HG03095 (cell line): ENCODE data around the gene GFI1.

Source experiments
- ATAC-seq: cut with Tn5 transposase; IDR thresholded peaks from one replicate; pipeline ENCODE4 v1.9.1; 2021; ENCODE audit warnings: moderate library complexity; ENCODE audit not compliant: unreplicated experiment

GFI1 gene

GRCh38 chr1:92488832-92489231, 2.1 kb upstream of the GFI1 start:
- ATAC-seq = no peak

- ATAC-seq = no peak
These were observed 1.7 kb upstream of the GFI1 start for GRCh38 chr1:92488416-92488815.

GRCh38 chr1:92487078-92487605, 417 bp upstream of the GFI1 start:
- ATAC-seq = no peak

GRCh38 chr1:92485381-92486250, 1.1 kb downstream of the GFI1 start:
- peak; percentile 44 for ATAC-seq

- peak; percentile 25 for ATAC-seq
These were observed 2.0 kb downstream of the GFI1 start for GRCh38 chr1:92484472-92485380.

- ATAC-seq = no peak
These were observed 2.9 kb downstream of the GFI1 start for GRCh38 chr1:92483610-92484471.

GRCh38 chr1:92482665-92483609, 3.8 kb downstream of the GFI1 start:
- ATAC-seq = no peak

GRCh38 chr1:92481971-92482664, 4.6 kb downstream of the GFI1 start:
- no peak for ATAC-seq

GRCh38 chr1:92481599-92481925, 5.2 kb downstream of the GFI1 start:
- ATAC-seq = no peak

GRCh38 chr1:92480813-92481598, 5.7 kb downstream of the GFI1 start:
- no peak for ATAC-seq

GRCh38 chr1:92480200-92480812, 6.4 kb downstream of the GFI1 start:
- no peak for ATAC-seq

GRCh38 chr1:92479587-92479986, 7.1 kb downstream of the GFI1 start:
- no peak for ATAC-seq

GRCh38 chr1:92478393-92478792, 8.3 kb downstream of the GFI1 start:
- ATAC-seq = no peak

GRCh38 chr1:92476071-92476631, 10.6 kb downstream of the GFI1 start:
- ATAC-seq = no peak

- no peak for ATAC-seq
These were observed 11.7 kb downstream of the GFI1 start for GRCh38 chr1:92475029-92475428.

- ATAC-seq = peak; percentile 58
These were observed 12.8 kb downstream of the GFI1 start for GRCh38 chr1:92473781-92474495.

- ATAC-seq = no peak
These were observed 16.5 kb downstream of the GFI1 start for GRCh38 chr1:92470216-92470615.
